GM23248 (cell line): Measurements from ENCODE around the gene RFNG.

Experiments used
- EZH2 ChIP-seq: fragments of 200-600 bp; sonication (generic); IDR thresholded peaks from 2 replicates; pipeline ENCODE4 v1.6.1; 2018; ENCODE audit warnings: antibody characterized with exemption, mild to moderate bottlenecking; ENCODE audit not compliant: insufficient read depth, poor library complexity, severe bottlenecking
- EZH2phosphoT487 ChIP-seq: fragments of 200-600 bp; sonication (generic); IDR thresholded peaks from 2 replicates; pipeline ENCODE4 v1.6.1; 2018; ENCODE audit warnings: antibody characterized with exemption, moderate library complexity, mild to moderate bottlenecking, low read depth; ENCODE audit not compliant: insufficient read depth

DNA sequence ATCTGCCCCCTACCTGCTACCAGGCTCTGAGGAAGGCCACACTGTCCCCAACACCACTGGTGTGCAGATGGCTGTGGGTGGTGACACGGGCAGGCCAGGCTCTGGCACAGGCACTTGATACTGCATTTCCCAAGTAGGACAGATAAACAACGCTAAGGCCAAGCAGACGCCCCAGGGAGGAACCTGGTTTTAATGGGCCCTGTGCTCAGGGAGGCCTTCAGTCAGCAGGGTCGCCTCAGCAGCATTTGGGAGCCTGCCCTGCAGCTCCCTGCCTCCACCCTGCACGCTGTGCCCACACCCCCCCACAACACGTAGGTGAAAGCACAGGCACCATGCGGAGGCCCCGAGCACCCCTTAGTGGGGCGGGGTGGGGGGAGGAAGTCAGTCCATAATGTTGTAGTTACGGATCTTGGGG, 49.7 kb upstream of the RFNG start:
- no peak for TF ChIP-seq EZH2
- TF ChIP-seq EZH2phosphoT487 = no peak
